ENCODE data around the gene C1orf159. TPM values are rescaled to one million over a fixed set of nuclear protein-coding genes. Genes with fewer than 3 reads are reported as not detected.

Gene C1orf159
- total and polyA plus RNA-seq, 2 of the 8 experiments (the other 6 are each of a cell fraction or from before 2014, with no cell fraction given): 10.0 to 10.9 TPM

DNA sequence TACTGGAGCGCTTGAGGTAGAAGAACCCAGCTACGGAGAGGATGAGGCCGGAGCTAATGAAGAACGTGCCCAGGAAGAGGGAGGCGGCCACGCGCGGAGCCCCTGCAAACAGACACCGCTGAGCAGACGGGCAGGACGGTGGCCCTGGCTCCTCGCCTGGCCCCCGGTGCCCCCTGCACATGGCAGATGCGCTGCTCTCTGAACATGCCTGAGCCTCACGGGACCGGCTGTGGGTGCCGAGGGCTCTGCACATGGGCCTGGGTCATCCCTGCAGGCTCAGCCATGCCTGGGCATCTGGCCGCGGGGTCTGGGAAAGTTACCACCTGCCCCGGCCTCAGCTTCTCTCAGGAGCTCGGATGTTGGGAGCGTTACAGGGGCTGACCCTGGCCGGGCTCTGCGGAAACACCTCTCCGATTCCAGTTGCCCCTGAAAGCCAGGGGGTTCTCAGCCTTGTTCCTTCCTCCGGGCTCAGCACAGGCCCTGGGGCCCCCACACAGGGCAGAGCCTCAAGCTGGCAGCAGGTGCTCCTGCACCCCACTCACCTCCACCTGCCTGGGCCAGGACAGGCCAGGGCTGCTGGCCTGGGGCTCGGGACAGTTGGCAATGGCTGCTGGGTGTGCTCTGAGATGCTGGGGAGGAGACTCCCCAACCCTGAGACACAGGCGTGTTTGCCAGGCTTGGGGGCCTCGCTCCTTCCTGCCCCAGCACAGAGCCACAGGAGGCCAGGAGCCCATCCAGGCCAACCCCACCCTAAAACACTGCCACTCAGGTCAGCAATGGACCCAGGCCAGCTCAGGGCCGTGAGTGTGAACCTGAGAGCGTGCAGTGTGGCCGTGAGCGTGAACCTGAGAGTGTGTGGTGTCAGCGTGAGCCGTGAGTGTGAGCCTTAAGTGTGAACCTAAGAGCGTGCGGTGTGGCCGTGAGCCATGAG, 29.7 kb downstream of the C1orf159 start (continued):
- TF ChIP-seq RBBP5 (IDR thresholded peaks at IDR 0.05; ENCODE audit: borderline replicate concordance, low read depth, low read length): no peak
- TF ChIP-seq RAD21 (IDR thresholded peaks at IDR 0.05 in 1 of 2, conservative IDR thresholded peaks at IDR 0.05 in 1 of 2; ENCODE audit: low read depth in 2 of 2, low read length in 2 of 2): no peak
- no peak for TF ChIP-seq BACH1 (IDR thresholded peaks at IDR 0.05; ENCODE audit: low read length)
- no peak for TF ChIP-seq NRF1 (IDR thresholded peaks at IDR 0.05; ENCODE audit: low read depth, low read length)
- TF ChIP-seq, protein P1, sequence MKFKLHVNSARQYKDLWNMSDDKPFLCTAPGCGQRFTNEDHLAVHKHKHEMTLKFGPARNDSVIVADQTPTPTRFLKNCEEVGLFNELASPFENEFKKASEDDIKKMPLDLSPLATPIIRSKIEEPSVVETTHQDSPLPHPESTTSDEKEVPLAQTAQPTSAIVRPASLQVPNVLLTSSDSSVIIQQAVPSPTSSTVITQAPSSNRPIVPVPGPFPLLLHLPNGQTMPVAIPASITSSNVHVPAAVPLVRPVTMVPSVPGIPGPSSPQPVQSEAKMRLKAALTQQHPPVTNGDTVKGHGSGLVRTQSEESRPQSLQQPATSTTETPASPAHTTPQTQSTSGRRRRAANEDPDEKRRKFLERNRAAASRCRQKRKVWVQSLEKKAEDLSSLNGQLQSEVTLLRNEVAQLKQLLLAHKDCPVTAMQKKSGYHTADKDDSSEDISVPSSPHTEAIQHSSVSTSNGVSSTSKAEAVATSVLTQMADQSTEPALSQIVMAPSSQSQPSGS (IDR thresholded peaks at IDR 0.05; ENCODE audit: low read length): no peak
- no peak for TF ChIP-seq CHD1 (IDR thresholded peaks at IDR 0.05; ENCODE audit: low read depth, low read length)

Measured in H1 (cell line).